ENCODE results near the gene LRRC74B.
"Not testable (repeated sequence)": the region's sequence is repeated elsewhere in the genome, so short reads cannot be mapped to it uniquely, and the experiment has no call there.

The LRRC74B gene

GRCh38 chr22:21054714-21055563 is 9.2 kb downstream of the LRRC74B start:
- no peak for DNase-seq (ENCODE audit: low read depth)

DNA sequence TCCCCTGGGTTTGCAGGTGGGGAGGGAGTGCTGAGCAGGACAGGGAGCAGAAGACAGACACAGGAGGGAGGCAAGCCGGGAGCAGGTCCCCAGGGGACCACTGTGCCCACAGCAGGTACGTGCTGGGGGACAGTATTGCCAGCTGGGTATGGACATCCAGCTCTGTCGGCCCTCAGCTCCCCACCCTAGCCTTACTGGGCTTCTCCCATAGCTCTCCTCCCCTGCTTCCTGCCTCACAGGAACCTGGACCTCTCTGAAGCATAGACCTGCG is 9.8 kb downstream of the LRRC74B start:
- no peak for DNase-seq (ENCODE audit: low read depth)

GRCh38 chr22:21055880-21056319 is 10.2 kb downstream of the LRRC74B start:
- no peak for DNase-seq (ENCODE audit: low read depth)

DNA sequence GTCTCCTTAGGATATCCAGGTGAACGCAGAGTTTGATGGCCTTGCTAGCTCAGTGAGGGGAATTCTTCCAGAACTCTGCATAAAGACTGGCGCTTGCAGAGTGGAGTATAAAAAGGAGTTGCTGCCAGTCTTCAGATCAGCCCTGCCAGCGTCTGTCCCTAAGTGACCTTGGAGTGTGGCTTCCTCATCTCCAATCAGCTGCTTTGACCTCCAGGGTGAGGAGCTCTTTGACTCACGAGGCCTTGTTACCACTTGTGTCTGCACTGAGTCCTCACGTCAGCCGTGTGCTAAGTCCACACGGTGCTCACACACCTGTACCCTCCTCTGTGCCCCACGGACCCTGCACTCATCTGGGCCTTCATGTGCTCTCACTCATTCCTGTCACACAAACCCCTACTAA is 14.6 kb downstream of the LRRC74B start:
- not testable (repeated sequence) for DNase-seq (ENCODE audit: low read depth)

DNA sequence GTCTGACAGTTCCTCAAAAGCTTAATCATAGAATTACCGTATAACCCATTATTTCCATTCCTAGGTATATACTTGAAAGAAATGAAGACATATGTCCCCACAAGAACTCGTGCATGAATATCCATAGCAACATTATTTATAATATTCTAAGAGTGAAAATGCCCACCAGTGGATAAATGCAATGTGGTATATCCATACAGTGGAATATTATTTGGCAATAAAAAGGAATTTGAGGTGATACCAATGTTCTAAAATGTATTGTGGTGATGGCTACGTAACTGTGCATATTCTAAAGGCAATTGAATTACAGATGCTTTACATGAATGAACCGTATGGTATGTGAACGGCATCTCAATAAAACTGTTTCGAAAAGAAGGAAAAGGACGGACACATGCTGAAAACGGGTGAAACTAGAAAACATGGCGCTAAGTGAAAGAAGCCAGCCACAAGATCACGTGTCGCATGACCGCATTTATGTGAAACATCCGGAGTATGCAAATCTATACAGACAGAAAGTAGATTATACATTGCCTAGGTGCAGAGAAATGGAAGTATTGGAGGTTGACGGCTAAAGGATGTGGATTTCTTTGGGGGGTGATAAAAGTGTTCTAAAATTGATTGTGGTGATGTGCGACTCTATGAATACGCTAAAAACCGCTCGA is 16.0 kb downstream of the LRRC74B start:
- DNase-seq (ENCODE audit: low read depth): not testable (repeated sequence)

DNA sequence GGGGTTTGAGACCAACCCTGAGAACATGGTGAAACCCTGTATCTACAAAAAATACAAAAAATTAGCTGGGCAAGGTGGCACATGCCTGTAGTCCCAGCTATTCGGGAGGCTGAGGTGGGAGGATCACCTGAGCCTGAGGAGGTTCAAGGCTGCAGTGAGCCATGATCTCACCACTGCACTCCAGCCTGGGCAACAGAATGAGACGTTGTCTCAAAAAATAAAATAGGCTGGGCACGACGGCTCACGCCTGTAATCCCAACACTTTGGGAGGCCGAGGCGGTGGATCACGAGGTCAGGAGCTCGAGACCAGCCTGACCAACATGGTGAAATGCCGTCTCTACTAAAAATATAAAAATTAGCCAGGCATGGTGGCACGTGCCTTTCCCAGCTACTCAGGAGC is 18.7 kb downstream of the LRRC74B start:
- not testable (repeated sequence) for DNase-seq (ENCODE audit: low read depth)

GRCh38 chr22:21064917-21065864 is 19.4 kb downstream of the LRRC74B start:
- no peak for DNase-seq (ENCODE audit: low read depth)

DNA sequence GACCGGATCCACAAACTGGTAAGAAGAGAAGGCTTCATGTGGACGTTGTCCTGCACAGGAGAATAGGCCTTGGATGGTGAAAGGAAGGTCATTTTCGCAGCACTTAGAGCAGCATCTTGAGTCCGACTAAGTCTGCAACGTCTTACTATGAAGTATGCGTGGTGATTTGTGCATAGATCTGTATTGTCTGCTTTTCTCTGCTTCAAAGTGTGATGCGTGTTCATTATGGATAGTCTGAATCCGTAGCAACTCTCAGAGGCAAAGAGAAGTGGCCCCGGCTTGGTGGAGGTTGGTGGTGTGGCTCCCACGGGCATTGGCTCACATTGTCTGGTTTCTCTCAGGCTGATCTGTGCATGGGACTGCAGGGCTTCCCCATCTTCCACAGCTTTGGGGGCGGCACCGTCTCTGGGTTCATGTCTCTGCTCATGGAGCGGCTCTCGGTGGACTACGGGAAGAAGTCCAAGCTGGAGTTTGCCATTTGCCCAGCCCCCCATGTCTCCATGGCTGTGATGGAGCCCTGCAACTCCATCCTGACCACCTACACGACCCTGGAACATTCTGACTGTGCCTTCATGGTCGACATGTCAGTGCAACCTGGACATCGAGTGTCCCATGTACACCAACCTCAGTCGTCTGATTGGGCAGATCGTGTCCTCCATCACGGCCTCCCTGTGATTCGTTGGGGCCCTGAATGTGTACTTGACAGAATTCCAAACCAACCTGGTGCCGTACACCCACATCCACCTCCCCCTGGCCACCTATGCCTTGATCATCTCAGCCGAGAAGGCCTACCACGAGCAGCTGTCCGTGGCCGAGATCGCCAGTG is 21.5 kb downstream of the LRRC74B start:
- no peak for DNase-seq (ENCODE audit: low read depth)

- DNase-seq (ENCODE audit: low read depth): no peak
Measured at GRCh38 chr22:21067901-21068680, 22.3 kb downstream of the LRRC74B start.

GRCh38 chr22:21068681-21069276 is 23.0 kb downstream of the LRRC74B start:
- DNase-seq (ENCODE audit: low read depth): no peak

- DNase-seq (ENCODE audit: low read depth): no peak
Measured at GRCh38 chr22:21069375-21069774, 23.6 kb downstream of the LRRC74B start.

DNA sequence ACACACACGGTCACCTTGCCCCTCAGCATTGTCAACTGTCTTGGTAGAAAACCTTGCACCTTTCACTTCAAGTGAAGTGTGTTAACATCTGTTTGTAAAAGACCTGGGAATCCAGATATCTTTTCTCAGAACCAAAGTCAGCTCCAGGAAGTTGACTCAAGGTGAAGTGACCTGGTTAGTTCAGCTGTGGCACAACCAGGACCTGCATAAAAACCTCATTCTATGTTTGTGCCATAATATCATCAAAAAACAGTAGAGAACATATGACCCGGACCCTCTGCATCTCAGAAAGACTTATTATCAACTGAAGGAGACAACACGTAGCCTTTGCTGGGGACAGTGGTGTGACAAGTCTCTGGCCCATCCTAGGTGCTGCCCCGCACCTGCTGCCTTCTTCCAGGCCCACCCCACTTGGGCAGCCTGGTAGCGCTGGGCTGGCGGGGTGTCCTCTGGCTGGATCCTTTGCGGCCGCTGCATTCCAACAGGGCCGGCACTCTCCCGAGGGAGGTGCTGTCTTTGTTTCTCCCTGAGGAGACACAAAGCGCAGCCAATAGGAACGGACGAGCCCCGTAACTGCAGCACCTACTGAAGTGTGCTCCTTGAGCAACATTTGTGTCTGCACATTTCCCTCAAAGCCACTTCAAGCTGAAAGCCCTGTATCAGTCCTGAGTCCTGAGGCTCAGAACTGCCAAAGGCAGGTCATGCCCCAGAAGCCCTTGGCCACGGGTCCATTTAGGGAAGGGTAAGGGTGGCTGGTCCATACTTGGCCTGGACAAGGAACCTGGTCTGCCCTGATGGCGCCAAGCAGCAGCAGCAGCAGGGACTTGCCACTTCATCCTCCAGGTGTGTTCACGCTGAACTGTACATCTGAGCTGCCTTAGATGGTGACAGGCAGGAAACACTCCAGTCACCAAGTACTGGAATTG is 25.2 kb downstream of the LRRC74B start:
- DNase-seq (ENCODE audit: low read depth): no peak

DNA sequence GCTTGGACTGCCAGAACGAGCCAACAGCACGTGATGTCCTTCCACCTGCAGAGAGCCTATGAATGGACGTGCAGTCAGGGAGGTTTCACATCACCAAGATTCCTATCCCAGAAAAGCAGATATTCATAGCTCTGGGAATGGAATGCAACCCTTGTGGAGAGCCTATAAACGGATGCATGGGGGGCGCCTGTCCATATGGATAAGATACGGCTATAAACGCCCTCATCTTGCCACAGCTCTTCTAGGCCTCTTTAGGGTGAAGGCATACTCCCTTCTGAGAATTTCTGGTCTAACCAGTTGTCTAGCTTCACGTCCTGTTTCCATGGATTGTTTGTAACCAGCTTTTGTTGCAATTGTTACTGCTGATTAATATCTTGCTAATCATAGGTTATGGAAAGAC is 26.1 kb downstream of the LRRC74B start:
- DNase-seq (ENCODE audit: low read depth): not testable (repeated sequence)

DNA sequence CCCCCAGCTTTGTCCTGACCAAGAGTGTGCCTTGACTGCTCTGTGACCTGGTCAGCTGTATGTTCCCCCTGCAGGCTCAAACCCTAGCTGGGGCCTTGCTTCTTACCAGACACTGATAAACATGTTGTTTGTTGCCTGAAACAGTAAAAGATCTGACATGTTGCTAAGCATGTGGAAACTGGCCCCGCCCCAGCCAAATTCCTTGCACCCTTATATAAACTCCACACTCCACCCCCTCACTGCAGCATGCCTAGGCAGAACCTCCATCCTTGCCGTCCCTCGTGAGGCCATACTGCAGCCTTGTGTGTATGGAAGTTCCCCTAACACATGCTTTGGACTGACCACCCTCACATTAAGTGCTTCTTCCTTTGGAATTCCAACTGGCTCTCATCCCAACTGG is 27.3 kb downstream of the LRRC74B start:
- DNase-seq (ENCODE audit: low read depth): no peak

DNA sequence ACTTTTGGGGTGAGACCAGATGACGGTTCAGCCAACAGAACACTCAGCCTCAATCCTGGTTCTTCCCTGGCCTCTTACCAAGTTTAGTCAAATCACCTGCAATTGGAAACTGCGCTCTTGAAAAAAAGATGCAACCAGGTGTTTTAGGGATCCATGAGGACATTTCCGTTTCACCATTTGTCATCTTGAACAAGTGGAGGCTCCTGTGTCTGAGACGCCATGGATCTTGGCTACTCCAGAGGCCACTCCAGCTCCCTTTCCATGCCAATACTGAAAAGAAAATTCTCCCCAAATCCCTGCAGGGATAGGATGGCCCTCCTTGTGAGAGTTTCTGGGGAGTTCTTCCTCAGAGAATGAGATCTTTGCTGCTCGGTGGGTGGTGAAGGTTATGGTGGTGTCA is 27.7 kb downstream of the LRRC74B start:
- no peak for DNase-seq (ENCODE audit: low read depth)

GRCh38 chr22:21074102-21074715 is 28.5 kb downstream of the LRRC74B start:
- DNase-seq (ENCODE audit: low read depth): no peak

- DNase-seq (ENCODE audit: low read depth): no peak
Measured at GRCh38 chr22:21075516-21076138, 29.9 kb downstream of the LRRC74B start.

DNA sequence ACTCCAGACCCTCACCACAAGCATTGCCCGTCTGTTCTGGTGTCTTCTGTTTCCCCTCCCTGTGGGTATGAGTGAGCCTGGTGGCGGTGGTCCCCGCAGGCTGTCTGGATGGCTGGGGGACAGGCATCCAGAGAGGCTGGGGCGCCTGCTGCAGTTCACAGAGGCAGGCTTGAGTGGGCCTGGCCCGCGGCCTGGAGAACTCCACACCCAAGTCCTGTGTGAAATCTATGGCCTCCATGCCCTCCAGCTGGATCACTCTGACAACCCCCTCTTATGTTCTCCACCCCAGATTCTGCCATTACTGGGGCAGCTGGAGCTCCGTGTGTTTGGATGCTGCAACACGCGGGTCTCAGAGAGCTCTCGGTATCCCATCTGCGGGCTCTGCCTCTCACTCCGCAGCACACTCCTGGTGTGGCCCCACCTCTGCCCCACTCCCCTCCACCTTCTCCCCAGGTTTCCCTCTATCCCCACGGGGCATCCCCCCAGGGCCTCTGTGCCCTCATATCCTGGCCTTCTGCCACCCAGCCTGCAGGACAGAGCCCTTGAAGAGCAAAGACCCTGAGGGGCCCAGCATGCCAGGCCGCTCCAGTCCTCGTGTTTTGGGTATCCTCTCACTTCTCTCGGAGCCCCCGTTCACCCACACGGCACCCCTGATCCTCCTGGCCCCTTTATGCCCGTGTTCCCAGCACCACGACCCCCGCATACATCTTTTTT is 31.3 kb downstream of the LRRC74B start:
- no peak for DNase-seq (ENCODE audit: low read depth)
